IMR-90 (cell line): ENCODE data around the gene SETD2. TPM values are rescaled to one million over a fixed set of nuclear protein-coding genes. Genes with fewer than 3 reads are reported as not detected.
"Not testable (repeated sequence)": the region's sequence is repeated elsewhere in the genome, so short reads cannot be mapped to it uniquely, and the experiment has no call there.

Source experiments
- ATAC-seq: fragments of 200-7000 bp; cut with Tn5 transposase; 2 replicates; pipeline ENCODE4 v1.9.1; 2020; ENCODE audit warnings: low read depth, mild to moderate bottlenecking, moderate library complexity
- BruUV-seq: library from RNA; stranded (reverse); fragments of 400-500 nt; replicated peaks from 2 replicates; lab custom pipeline; 2021; lab: Mats Ljungman, UMichigan
- CTCF ChIA-PET: fragments of 300-600 bp; formaldehyde crosslinking; extraction: SDS; loops from one replicate; lab custom pipeline; 2021; ENCODE audit warnings: antibody characterized with exemption; lab: Yijun Ruan, JAX
- POLR2A ChIA-PET: fragments of 300-600 bp; sonication (Branson Sonifier 250); formaldehyde crosslinking; loops from one replicate; lab custom pipeline; 2022; ENCODE audit warnings: antibody characterized with exemption; ENCODE audit not compliant: unreplicated experiment; lab: Charles Lee
- DNase-seq: peaks from one replicate; pipeline ENCODE4 v3.0.0; 2013
- H2AFZ ChIP-seq: replicated peaks from 2 replicates; pipeline ENCODE3; 2013; ENCODE audit warnings: low read length, mild to moderate bottlenecking; ENCODE audit not compliant: poor library complexity
- H2AK5ac ChIP-seq: 2 replicates; pipeline ENCODE4 v1.6.1; 2013; ENCODE audit warnings: low read depth, low read length, inconsistent platforms
- H2AK9ac ChIP-seq: replicated peaks from 2 replicates; pipeline ENCODE3; 2013; ENCODE audit warnings: mild to moderate bottlenecking, low read depth, low read length, moderate library complexity; ENCODE audit not compliant: poor library complexity
- H2BK120ac ChIP-seq: 2 replicates; pipeline ENCODE4 v1.6.1; 2013; ENCODE audit warnings: low read depth, low read length, inconsistent platforms
- H2BK15ac ChIP-seq: 3 replicates; pipeline ENCODE4 v1.6.1; 2013; ENCODE audit warnings: low read depth, low read length, inconsistent platforms
- H2BK20ac ChIP-seq: 2 replicates; pipeline ENCODE4 v1.6.1; 2013; ENCODE audit warnings: low read depth, mild to moderate bottlenecking, inconsistent platforms, low read length, moderate library complexity
- H2BK5ac ChIP-seq: 2 replicates; pipeline ENCODE4 v1.6.1; 2013; ENCODE audit warnings: mild to moderate bottlenecking, low read depth, low read length, inconsistent platforms; ENCODE audit not compliant: poor library complexity, severe bottlenecking
- H3K14ac ChIP-seq: replicated peaks from 2 replicates; pipeline ENCODE4 v1.6.1; 2013; ENCODE audit warnings: low read depth, low read length, inconsistent platforms
- H3K18ac ChIP-seq: 2 replicates; pipeline ENCODE4 v1.6.1; 2013; ENCODE audit warnings: low read depth, low read length, control low read depth
- H3K23ac ChIP-seq: 2 replicates; pipeline ENCODE4 v1.6.1; 2013; ENCODE audit warnings: low read depth, low read length, inconsistent platforms
- H3K27ac ChIP-seq: 2 replicates; pipeline ENCODE4 v1.5.1; 2013; ENCODE audit warnings: mild to moderate bottlenecking, control low read depth, low read length; ENCODE audit not compliant: insufficient read depth
- H3K27me3 ChIP-seq: 2 replicates; pipeline ENCODE4 v1.6.1; 2013; ENCODE audit warnings: low read length; ENCODE audit not compliant: control insufficient read depth, insufficient read depth
- H3K36me3 ChIP-seq: 2 replicates; pipeline ENCODE4 v1.6.1; 2013; ENCODE audit warnings: low read length, mixed read lengths; ENCODE audit not compliant: control insufficient read depth, insufficient read depth
- H3K4ac ChIP-seq: 2 replicates; pipeline ENCODE4 v1.6.1; 2013; ENCODE audit warnings: low read depth, low read length, inconsistent platforms
- H3K4me1 ChIP-seq: 2 replicates; pipeline ENCODE4 v1.6.1; 2013; ENCODE audit warnings: low read length, mixed read lengths; ENCODE audit not compliant: control insufficient read depth, insufficient read depth
- H3K4me2 ChIP-seq: 2 replicates; pipeline ENCODE4 v1.6.1; 2013; ENCODE audit warnings: low read depth, mild to moderate bottlenecking, control low read depth, low read length, moderate library complexity
- H3K4me3 ChIP-seq: 2 replicates; pipeline ENCODE4 v1.5.1; 2013; ENCODE audit warnings: low read depth, mild to moderate bottlenecking, control low read depth, low read length, moderate library complexity; ENCODE audit not compliant: insufficient read depth
- H3K56ac ChIP-seq: 2 replicates; pipeline ENCODE4 v1.6.1; 2013; ENCODE audit warnings: low read length, inconsistent platforms; ENCODE audit not compliant: insufficient read depth; ENCODE audit errors: extremely low read depth
- H3K79me1 ChIP-seq, 2 experiments: 2 replicates each; pipeline ENCODE4 v1.6.1; 2013; ENCODE audit warnings: low read length in 2 of 2, inconsistent platforms in 1 of 2, low read depth in 1 of 2
- H3K9ac ChIP-seq: 2 replicates; pipeline ENCODE4 v1.6.1; 2013; ENCODE audit warnings: low read depth, low read length, control low read depth
- H3K9me1 ChIP-seq: 2 replicates; pipeline ENCODE4 v1.6.1; 2013; ENCODE audit warnings: low read length, inconsistent platforms; ENCODE audit not compliant: insufficient read depth
- H3K9me3 ChIP-seq: 2 replicates; pipeline ENCODE4 v1.6.1; 2013; ENCODE audit warnings: low read length; ENCODE audit not compliant: control insufficient read depth, insufficient read depth
- H4K20me1 ChIP-seq: 2 replicates; pipeline ENCODE4 v1.6.1; 2013; ENCODE audit warnings: low read length, inconsistent platforms; ENCODE audit not compliant: insufficient read depth
- H4K5ac ChIP-seq: 2 replicates; pipeline ENCODE4 v1.6.1; 2013; ENCODE audit warnings: mild to moderate bottlenecking, low read depth, low read length, control low read depth
- H4K8ac ChIP-seq, 2 experiments: 2 replicates each; pipeline ENCODE4 v1.6.1; 2013; ENCODE audit warnings: low read depth in 2 of 2, low read length in 2 of 2, control low read depth in 1 of 2, inconsistent platforms in 1 of 2
- H4K91ac ChIP-seq: 2 replicates; pipeline ENCODE4 v1.6.1; 2013; ENCODE audit warnings: low read depth, low read length, inconsistent platforms; ENCODE audit not compliant: insufficient read depth
- WGBS, 2 experiments: methylation state at CpG; one replicate each; pipeline versions ENCODE4 v1.1.5 to v1.1.7; 2013; ENCODE audit warnings: missing lambda C conversion rate in 2 of 2; ENCODE audit not compliant: insufficient read length in 1 of 2; ENCODE audit errors: extremely low coverage in 2 of 2; 5-methylcytosine and 5-hydroxymethylcytosine counted together
- dilution Hi-C: fragments of 300-500 bp; cut with HindIII; formaldehyde crosslinking; loops from one replicate; pipeline ENCODE4 v1.14.3; 2018; ENCODE audit warnings: low sequenced_read_pairs; ENCODE audit not compliant: unreplicated experiment
- in situ Hi-C: fragments of 300-500 bp; cut with MboI; formaldehyde crosslinking; loops from 3 replicates; pipeline ENCODE4 v1.14.3; 2019; ENCODE audit warnings: low sequenced_read_pairs, inconsistent platforms, mixed read lengths
- intact Hi-C: fragments of 100-400 bp; cut with micrococcal nuclease; formaldehyde crosslinking; loops from 2 replicates; pipeline ENCODE4 v1.10.0; 2022
- polyA plus RNA-seq, 3 experiments: library from polyadenylated mRNA; depleted of rRNA; stranded (reverse); fragments of >200 nt; gene quantifications; 2 replicates each; pipeline ENCODE4 v1.2.3, GENCODE V29; 2012; ENCODE audit warnings: low replicate concordance in 1 of 3
- total RNA-seq: library from RNA; depleted of rRNA; stranded (reverse); fragments of >200 nt; gene quantifications from 2 replicates; pipeline ENCODE4 v1.2.3, GENCODE V29; 2012

Gene SETD2
- total and polyA plus RNA-seq, 2 of the 4 experiments (the other 2 are of a cell fraction), result 18.3 to 20.1 TPM

DNA sequence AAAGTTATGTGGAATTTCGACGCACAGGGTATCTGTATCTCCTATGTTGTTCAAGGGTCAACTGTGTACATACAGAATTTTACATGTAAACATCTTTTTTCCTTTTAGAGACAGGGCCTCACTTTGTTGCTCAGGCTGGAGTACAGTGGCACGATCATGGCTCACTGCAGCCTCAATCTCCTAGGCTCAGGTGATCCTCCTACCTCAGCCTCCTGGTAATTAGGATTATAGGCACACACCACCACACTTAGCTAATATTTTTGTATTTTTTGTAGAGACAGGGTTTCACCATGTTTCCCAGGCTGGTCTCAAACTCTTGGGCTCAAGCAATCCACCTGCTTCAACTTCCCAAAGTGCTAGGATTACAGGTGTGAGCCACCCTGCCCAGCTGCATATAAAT lies 97.7 kb downstream of the SETD2 start:
- H3K4ac ChIP-seq, H2BK20ac ChIP-seq, H2AK5ac ChIP-seq, BruUV-seq, H4K8ac ChIP-seq, H3K27ac ChIP-seq, H3K14ac ChIP-seq, ATAC-seq, POLR2A ChIA-PET, H4K5ac ChIP-seq, H2AK9ac ChIP-seq, H4K20me1 ChIP-seq, H4K91ac ChIP-seq, H3K9me3 ChIP-seq, H3K56ac ChIP-seq, intact Hi-C loops, H3K4me1 ChIP-seq, dilution Hi-C loops, H2AFZ ChIP-seq, H2BK15ac ChIP-seq, in situ Hi-C loops, H3K23ac ChIP-seq, H2BK120ac ChIP-seq, DNase-seq, H3K9me1 ChIP-seq, H3K27me3 ChIP-seq, H3K18ac ChIP-seq, H3K9ac ChIP-seq, CTCF ChIA-PET, H2BK5ac ChIP-seq, H3K4me2 ChIP-seq, H3K4me3 ChIP-seq: not testable (repeated sequence)
- H3K36me3 ChIP-seq, result peaks cover 12% of the 10 kb centered on the region
- peaks cover 37 to 42% of the 10 kb centered on the region in 2 experiments for H3K79me1 ChIP-seq
- WGBS, 2 experiments, result no CpG with 5 or more reads among the region's 3 CpGs
